A673 (cell line): ENCODE data around the gene SLCO2A1. TPM values are rescaled to one million over a fixed set of nuclear protein-coding genes. Genes with fewer than 3 reads are reported as not detected.

Experiments used
- BruUV-seq: library from RNA; stranded (reverse); fragments of 400-500 nt; replicated peaks from 2 replicates; lab custom pipeline; 2021; lab: Mats Ljungman, UMichigan
- CTCF ChIA-PET: fragments of 300-600 bp; sonication (Branson Sonifier 250); formaldehyde crosslinking; loops from one replicate; lab custom pipeline; 2022; ENCODE audit warnings: antibody characterized with exemption; lab: Charles Lee
- POLR2A ChIA-PET: fragments of 300-600 bp; sonication (Branson Sonifier 250); formaldehyde crosslinking; loops from one replicate; lab custom pipeline; 2022; ENCODE audit warnings: antibody characterized with exemption; ENCODE audit not compliant: low non-redundant PET; lab: Charles Lee
- DNase-seq: peaks from one replicate; pipeline ENCODE4 v3.0.0-alpha.2; 2015; ENCODE audit warnings: low spot score
- H3K27ac ChIP-seq: fragments of 200-600 bp; sonication (generic); 2 replicates; pipeline ENCODE4 v1.5.1; 2016; ENCODE audit warnings: mixed run types, low read depth, mild to moderate bottlenecking, mixed read lengths, antibody characterized with exemption, low read length; ENCODE audit not compliant: poor library complexity, severe bottlenecking
- H3K27me3 ChIP-seq: fragments of 200-600 bp; sonication (generic); replicated peaks from 2 replicates; pipeline ENCODE4 v1.6.1; 2017; ENCODE audit warnings: mixed run types, low read depth, mild to moderate bottlenecking, mixed read lengths, antibody characterized with exemption, low read length; ENCODE audit not compliant: insufficient read depth, poor library complexity
- H3K36me3 ChIP-seq: fragments of 200-600 bp; sonication (generic); 2 replicates; pipeline ENCODE4 v1.6.1; 2016; ENCODE audit warnings: mixed run types, mild to moderate bottlenecking, mixed read lengths, antibody characterized with exemption, low read length; ENCODE audit not compliant: insufficient read depth, poor library complexity, severe bottlenecking
- H3K4me1 ChIP-seq: fragments of 200-600 bp; sonication (generic); 2 replicates; pipeline ENCODE4 v1.6.1; 2017; ENCODE audit warnings: mixed run types, mild to moderate bottlenecking, mixed read lengths, antibody characterized with exemption, low read length; ENCODE audit not compliant: insufficient read depth, poor library complexity, severe bottlenecking
- H3K4me3 ChIP-seq: fragments of 200-600 bp; sonication (generic); 2 replicates; pipeline ENCODE4 v1.5.1; 2016; ENCODE audit warnings: low read depth, mixed run types, mild to moderate bottlenecking, mixed read lengths, low read length; ENCODE audit not compliant: poor library complexity, severe bottlenecking
- H3K9me3 ChIP-seq: fragments of 200-600 bp; sonication (generic); 2 replicates; pipeline ENCODE4 v1.6.1; 2016; ENCODE audit warnings: mixed run types, low read depth, mild to moderate bottlenecking, mixed read lengths, antibody characterized with exemption, low read length; ENCODE audit not compliant: poor library complexity, severe bottlenecking
- EZH2 ChIP-seq: fragments of 200-600 bp; sonication (generic); IDR thresholded peaks from 2 replicates; pipeline ENCODE4 v1.6.1; 2017; ENCODE audit warnings: borderline replicate concordance, low read depth, mild to moderate bottlenecking, mixed read lengths, antibody characterized with exemption, low read length; ENCODE audit not compliant: poor library complexity, severe bottlenecking
- intact Hi-C: fragments of 100-400 bp; cut with micrococcal nuclease; formaldehyde crosslinking; loops from one replicate; pipeline ENCODE4 v1.10.0; 2022; ENCODE audit not compliant: unreplicated experiment
- total RNA-seq: library from RNA; stranded (reverse); gene quantifications from 2 replicates; pipeline ENCODE4 v1.2.3, GENCODE V29; 2021
- TF ChIP-seq, protein P1 (sequence below): fragments of 300-800, 200-600 bp; sonication (generic); conservative IDR thresholded peaks from 2 replicates; pipeline ENCODE4 v1.5.1; 2017; ENCODE audit warnings: low read depth, mild to moderate bottlenecking, antibody characterized with exemption, low read length, moderate library complexity, mixed read lengths

The SLCO2A1 gene
- total RNA-seq, 1 experiment from 2014 or later: not detected

DNA sequence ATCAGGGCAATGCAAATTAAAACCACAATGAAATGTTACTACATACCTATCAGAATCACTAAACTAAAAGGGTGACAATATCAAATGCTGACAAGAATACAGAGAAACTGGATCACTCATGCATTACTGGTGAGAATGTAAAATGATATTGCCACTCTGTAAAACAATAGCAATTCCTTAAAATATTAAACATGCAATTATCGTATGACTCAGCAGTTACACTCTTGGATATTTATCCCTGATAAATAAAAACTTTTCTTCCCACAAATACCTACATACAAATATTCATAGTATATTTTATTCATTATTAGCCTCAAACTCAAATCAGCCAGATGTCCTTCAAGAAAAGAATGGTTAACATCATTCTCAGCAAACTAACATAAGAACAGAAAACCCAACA, 108.1 kb downstream of the SLCO2A1 start:
- POLR2A ChIA-PET: no interaction called here
- Histone ChIP-seq H3K27me3 (no peaks in the 10 kb centered on the region), H3K9me3 (no peaks in the 10 kb centered on the region), H3K27ac (no peak overlapping the region), H3K36me3 (no peaks in the 10 kb centered on the region), H3K4me1 (peaks cover 4% of the 10 kb centered on the region), H3K4me3 (no peak overlapping the region)
- CTCF ChIA-PET: no interaction called here
- BruUV-seq: no TSS peak
- no peak for DNase-seq
- intact Hi-C loops: no loop called here
- TF ChIP-seq EZH2: no peak
- TF ChIP-seq, protein P1, sequence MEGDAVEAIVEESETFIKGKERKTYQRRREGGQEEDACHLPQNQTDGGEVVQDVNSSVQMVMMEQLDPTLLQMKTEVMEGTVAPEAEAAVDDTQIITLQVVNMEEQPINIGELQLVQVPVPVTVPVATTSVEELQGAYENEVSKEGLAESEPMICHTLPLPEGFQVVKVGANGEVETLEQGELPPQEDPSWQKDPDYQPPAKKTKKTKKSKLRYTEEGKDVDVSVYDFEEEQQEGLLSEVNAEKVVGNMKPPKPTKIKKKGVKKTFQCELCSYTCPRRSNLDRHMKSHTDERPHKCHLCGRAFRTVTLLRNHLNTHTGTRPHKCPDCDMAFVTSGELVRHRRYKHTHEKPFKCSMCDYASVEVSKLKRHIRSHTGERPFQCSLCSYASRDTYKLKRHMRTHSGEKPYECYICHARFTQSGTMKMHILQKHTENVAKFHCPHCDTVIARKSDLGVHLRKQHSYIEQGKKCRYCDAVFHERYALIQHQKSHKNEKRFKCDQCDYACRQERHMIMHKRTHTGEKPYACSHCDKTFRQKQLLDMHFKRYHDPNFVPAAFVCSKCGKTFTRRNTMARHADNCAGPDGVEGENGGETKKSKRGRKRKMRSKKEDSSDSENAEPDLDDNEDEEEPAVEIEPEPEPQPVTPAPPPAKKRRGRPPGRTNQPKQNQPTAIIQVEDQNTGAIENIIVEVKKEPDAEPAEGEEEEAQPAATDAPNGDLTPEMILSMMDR: no peak

DNA sequence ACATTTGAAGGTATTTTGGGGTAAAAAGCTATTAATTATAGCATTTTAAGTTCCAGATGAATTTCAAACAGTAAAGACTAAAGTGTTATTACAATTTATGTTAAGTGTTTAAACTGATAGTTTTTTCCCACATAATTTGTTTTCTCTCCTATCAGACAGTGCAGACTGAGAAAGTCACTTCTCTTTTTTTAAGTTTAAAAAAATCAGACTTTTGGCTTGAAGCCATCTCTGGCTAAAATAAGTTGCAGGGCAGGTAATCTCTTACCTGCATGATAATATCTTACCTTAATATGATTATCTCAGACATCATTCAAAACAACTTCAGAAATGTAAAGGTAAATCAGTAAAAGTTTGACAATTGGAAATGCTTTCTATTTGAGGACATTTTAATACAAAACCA, 112.6 kb downstream of the SLCO2A1 start:
- Histone ChIP-seq H3K36me3 (no peaks in the 10 kb centered on the region), H3K27ac (no peak overlapping the region), H3K4me1 (no peaks in the 10 kb centered on the region), H3K27me3 (peaks cover 7% of the 10 kb centered on the region), H3K9me3 (no peaks in the 10 kb centered on the region), H3K4me3 (no peak overlapping the region)
- DNase-seq: no peak
- no peak for TF ChIP-seq EZH2
- TF ChIP-seq, protein P1: no peak
- ChIA-PET CTCF (no interaction called here), POLR2A (no interaction called here)
- intact Hi-C loops: no loop called here
- no TSS peak for BruUV-seq

DNA sequence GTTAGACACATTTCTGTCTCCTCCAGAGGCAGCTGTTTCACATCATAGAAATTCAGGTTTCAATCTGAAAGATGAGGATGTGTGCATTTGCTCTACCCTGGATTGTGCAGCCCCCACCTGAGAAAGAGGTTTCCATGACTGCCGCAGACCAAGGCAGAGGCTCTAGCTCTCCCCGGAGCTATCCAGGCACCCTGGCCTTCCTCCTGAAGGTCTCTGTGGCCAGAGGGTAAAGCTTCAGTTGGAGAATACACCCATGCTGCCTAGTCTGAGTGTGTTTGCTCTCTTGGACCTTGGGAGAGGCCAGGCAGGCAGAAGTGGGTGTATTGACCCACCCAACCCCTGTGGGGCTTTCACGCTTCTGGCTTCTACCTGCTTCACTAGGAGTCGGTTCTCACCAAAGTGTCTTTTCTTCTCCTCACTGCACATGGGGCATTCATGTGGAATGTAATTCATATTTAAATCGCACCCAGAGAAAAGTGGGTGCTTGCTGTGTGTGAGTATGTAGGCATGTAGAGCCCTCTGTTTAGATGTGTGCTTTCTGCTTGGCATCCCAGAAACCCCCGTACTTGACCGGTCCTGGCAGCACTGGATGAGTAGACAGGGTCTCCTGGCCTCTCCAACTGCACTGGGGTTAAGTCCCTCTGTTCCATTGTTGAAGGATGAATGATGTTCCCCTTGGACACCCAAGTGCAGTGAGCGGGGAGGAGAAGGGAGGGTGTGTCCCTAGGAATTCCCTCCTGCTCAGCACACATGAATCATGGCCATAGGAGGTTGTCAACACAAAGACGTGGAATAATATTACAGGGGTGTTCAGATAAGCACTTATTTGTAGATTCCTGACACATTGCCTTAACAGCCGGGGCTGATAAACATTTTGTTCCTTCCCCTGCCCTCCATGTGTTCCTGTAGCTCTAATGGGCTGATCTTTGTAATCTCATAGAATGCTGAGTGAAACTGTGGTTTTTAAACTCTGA, 113.8 kb downstream of the SLCO2A1 start:
- ChIA-PET POLR2A (no interaction called here), CTCF (interaction anchor here (0.6 kb wide), 1 partner anchor 699 kb away, joined by 5 read pairs; no protein-coding TSS in a partner anchor)
- Histone ChIP-seq H3K4me3 (no peak overlapping the region), H3K27me3 (peaks cover 7% of the 10 kb centered on the region), H3K4me1 (no peaks in the 10 kb centered on the region), H3K36me3 (no peaks in the 10 kb centered on the region), H3K27ac (no peak overlapping the region), H3K9me3 (no peaks in the 10 kb centered on the region)
- intact Hi-C loops: no loop called here
- DNase-seq: no peak
- TF ChIP-seq, protein P1: no peak
- no peak for TF ChIP-seq EZH2
- BruUV-seq: no TSS peak
